A549 (cell line): ENCODE measurements around the gene WDCP.
"Not testable (repeated sequence)": the region's sequence is repeated elsewhere in the genome, so short reads cannot be mapped to it uniquely, and the experiment has no call there.

Experiments used
- CTCF ChIP-seq: fragments of >200 bp; sonication (Bioruptor Twin); formaldehyde crosslinking; IDR thresholded peaks from 3 replicates; pipeline ENCODE4 v1.5.1; 2016
- REST ChIP-seq: fragments of 200-600 bp; sonication (generic); IDR thresholded peaks from 2 replicates; pipeline ENCODE4 v1.6.1; 2016; ENCODE audit warnings: antibody characterized with exemption, mild to moderate bottlenecking, moderate library complexity
- RNF2 ChIP-seq: fragments of 200-600 bp; sonication (generic); IDR thresholded peaks from 2 replicates; pipeline ENCODE4 v1.6.1; 2016; ENCODE audit warnings: low read depth, mild to moderate bottlenecking, antibody characterized with exemption, moderate library complexity, borderline replicate concordance
- SMC3 ChIP-seq: fragments of >200 bp; sonication (Bioruptor Twin); formaldehyde crosslinking; IDR thresholded peaks from 3 replicates; pipeline ENCODE4 v1.6.1; 2018; ENCODE audit warnings: inconsistent platforms
- USF2 ChIP-seq: fragments of 450-650 bp; IDR thresholded peaks from 2 replicates; pipeline ENCODE4 v1.6.1; 2014; ENCODE audit warnings: antibody characterized with exemption

- TF ChIP-seq RNF2, REST, CTCF, SMC3, USF2: not testable (repeated sequence)
Observed at GRCh38 chr2:24014902-24015301, 32.3 kb downstream of the WDCP start.
